Superior temporal gyrus (tissue), 1 donor: ENCODE results near the gene PNLIP.

Source experiments
- DNase-seq: peaks from one replicate; pipeline ENCODE4 v3.0.0-alpha.2; 2016; ENCODE audit errors: extremely low spot score

Gene PNLIP

GRCh38 chr10:116615199-116615776 is 69.6 kb downstream of the PNLIP start:
- DNase-seq = no peak
